ENCODE data around the gene ACACB.

DNA sequence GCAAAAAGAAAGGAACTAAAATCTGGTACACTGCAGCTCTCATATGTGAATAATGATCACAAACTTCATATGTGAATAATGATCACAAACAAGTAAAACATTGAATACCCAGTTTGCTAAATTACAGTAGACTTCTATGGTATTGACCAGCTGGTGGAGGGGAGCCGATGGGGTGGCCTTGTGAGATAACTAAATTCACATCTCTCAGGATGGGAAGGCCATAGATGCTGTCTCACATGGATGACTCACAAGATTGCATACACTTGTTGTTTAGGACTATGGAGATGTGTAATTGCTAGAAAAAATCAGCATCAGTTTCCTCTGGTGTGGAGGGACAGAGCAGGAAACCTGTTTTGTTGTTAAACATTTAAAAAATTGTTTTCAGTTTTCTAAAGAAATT is 49.2 kb downstream of the ACACB start:
- TF ChIP-seq, protein P1, sequence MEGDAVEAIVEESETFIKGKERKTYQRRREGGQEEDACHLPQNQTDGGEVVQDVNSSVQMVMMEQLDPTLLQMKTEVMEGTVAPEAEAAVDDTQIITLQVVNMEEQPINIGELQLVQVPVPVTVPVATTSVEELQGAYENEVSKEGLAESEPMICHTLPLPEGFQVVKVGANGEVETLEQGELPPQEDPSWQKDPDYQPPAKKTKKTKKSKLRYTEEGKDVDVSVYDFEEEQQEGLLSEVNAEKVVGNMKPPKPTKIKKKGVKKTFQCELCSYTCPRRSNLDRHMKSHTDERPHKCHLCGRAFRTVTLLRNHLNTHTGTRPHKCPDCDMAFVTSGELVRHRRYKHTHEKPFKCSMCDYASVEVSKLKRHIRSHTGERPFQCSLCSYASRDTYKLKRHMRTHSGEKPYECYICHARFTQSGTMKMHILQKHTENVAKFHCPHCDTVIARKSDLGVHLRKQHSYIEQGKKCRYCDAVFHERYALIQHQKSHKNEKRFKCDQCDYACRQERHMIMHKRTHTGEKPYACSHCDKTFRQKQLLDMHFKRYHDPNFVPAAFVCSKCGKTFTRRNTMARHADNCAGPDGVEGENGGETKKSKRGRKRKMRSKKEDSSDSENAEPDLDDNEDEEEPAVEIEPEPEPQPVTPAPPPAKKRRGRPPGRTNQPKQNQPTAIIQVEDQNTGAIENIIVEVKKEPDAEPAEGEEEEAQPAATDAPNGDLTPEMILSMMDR (IDR thresholded peaks at IDR 0.05) = no peak
- TF ChIP-seq ESRRA (CRISPR knock-in tag; IDR thresholded peaks at IDR 0.05; ENCODE audit: borderline replicate concordance) = no peak
- TF ChIP-seq ELF4 (CRISPR knock-in tag; IDR thresholded peaks at IDR 0.05; ENCODE audit: low read depth) = no peak
